Esophagus muscularis mucosa (tissue), 4 donors: ENCODE measurements around the gene TLR10. TPM values are rescaled to one million over a fixed set of nuclear protein-coding genes. Genes with fewer than 3 reads are reported as not detected.

Experiments
- DNase-seq: peaks from one replicate; pipeline ENCODE4 v3.0.0-alpha.2; 2017; ENCODE audit errors: extremely low spot score
- H3K27ac ChIP-seq, 4 donors: fragments of 200-600 bp; sonication (generic); replicated peaks in 1 of 4; 1 replicate in 3 of 4; 2 replicates in 1 of 4; pipeline ENCODE4 v1.5.1; 2016 to 2019; ENCODE audit warnings: mild to moderate bottlenecking in 1 of 4
- H3K27me3 ChIP-seq, 4 donors: fragments of 200-600 bp; sonication (generic); one replicate each; pipeline versions ENCODE4 v1.5.1 to v1.6.0; 2016 to 2019
- H3K36me3 ChIP-seq, 4 donors: fragments of 200-600 bp; sonication (generic); one replicate each; pipeline ENCODE4 v1.5.1; 2016 to 2019
- H3K4me1 ChIP-seq, 4 donors: fragments of 200-600 bp; sonication (generic); one replicate each; pipeline ENCODE4 v1.5.1; 2016 to 2019
- H3K4me3 ChIP-seq, 4 donors: fragments of 200-600 bp; sonication (generic); 1 replicate in 2 of 4; 2 replicates in 2 of 4; pipeline ENCODE4 v1.5.1; 2016 to 2019; ENCODE audit warnings: mild to moderate bottlenecking in 4 of 4, moderate library complexity in 1 of 4
- H3K9me3 ChIP-seq, 4 donors: fragments of 200-600 bp; sonication (generic); 1 replicate in 3 of 4; 2 replicates in 1 of 4; pipeline ENCODE4 v1.5.1; 2016 to 2019
- EP300 ChIP-seq: sonication (generic); formaldehyde crosslinking; IDR thresholded peaks from one replicate; pipeline ENCODE4 v1.6.1; 2017; ENCODE audit warnings: antibody characterized with exemption
- POLR2A ChIP-seq: fragments of 450-650 bp; IDR thresholded peaks from one replicate; pipeline ENCODE4 v1.6.1; 2017; ENCODE audit warnings: antibody characterized with exemption, moderate library complexity, mild to moderate bottlenecking, low read depth
- POLR2AphosphoS5 ChIP-seq, 2 donors: sonication (generic); formaldehyde crosslinking; IDR thresholded peaks; one replicate each; pipeline ENCODE4 v1.6.1; 2017; ENCODE audit warnings: antibody characterized with exemption in 2 of 2
- WGBS: methylation state at CpG from one replicate; pipeline ENCODE4 v1.1.5; 2018; 5-methylcytosine and 5-hydroxymethylcytosine counted together
- intact Hi-C: fragments of 100-400 bp; cut with DNase I; formaldehyde crosslinking; loops from one replicate; pipeline ENCODE4 v1.15.1; 2023
- small RNA-seq, 3 donors: library from RNA; depleted of rRNA; stranded (forward); fragments of <200 nt; gene quantifications; one replicate each; pipeline ENCODE3, GENCODE V24; 2016
- total RNA-seq, 4 donors: library from RNA; depleted of rRNA; stranded (reverse); fragments of >200 nt; gene quantifications; one replicate each; pipeline versions ENCODE4 v1.1.0 to v1.2.1, GENCODE V29; 2016
- TF ChIP-seq, protein P1 (sequence below), 3 experiments: fragments of 200-600 bp in 2 of 3; fragments of 450-650 bp in 1 of 3; sonication (generic) in 2 of 3; IDR thresholded peaks; one replicate each; pipeline ENCODE4 v1.5.1; 2017 to 2019; ENCODE audit warnings: antibody characterized with exemption in 3 of 3, mild to moderate bottlenecking in 2 of 3, moderate library complexity in 1 of 3

The TLR10 gene
- total RNA-seq, 4 donors from 2014 or later, result 0.17 TPM; not detected in 3

DNA sequence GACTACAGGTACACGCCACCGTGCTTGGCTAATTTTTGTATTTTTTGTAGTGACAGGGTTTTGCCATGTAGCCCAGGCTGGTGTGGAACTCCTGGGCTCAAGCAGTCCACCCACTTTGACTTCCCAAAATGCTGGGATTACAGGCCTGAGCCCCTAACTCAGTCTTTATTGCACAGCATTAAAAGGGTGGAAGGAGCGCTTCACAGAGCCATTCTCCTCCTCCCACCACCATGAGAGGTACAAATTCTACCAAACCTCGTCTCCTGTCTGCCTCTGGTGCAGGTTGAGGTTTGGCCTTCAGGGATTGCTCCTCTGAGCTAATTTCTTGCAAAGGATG lies 52.3 kb downstream of the TLR10 start:
- no peak overlapping the region for H3K4me3 ChIP-seq
- no peaks in the 10 kb centered on the region for H3K36me3 ChIP-seq
- WGBS, result 100% methylated on average over 4 of the region's 4 CpGs
- no peaks in the 10 kb centered on the region for H3K27me3 ChIP-seq
- DNase-seq, result no peak
- peaks cover 7 to 10% (median 9%) of the 10 kb centered on the region in 4 donors for H3K4me1 ChIP-seq
- no peak overlapping the region for H3K27ac ChIP-seq
- no peak for TF ChIP-seq POLR2A
- no peak for TF ChIP-seq EP300
- TF ChIP-seq, protein P1, sequence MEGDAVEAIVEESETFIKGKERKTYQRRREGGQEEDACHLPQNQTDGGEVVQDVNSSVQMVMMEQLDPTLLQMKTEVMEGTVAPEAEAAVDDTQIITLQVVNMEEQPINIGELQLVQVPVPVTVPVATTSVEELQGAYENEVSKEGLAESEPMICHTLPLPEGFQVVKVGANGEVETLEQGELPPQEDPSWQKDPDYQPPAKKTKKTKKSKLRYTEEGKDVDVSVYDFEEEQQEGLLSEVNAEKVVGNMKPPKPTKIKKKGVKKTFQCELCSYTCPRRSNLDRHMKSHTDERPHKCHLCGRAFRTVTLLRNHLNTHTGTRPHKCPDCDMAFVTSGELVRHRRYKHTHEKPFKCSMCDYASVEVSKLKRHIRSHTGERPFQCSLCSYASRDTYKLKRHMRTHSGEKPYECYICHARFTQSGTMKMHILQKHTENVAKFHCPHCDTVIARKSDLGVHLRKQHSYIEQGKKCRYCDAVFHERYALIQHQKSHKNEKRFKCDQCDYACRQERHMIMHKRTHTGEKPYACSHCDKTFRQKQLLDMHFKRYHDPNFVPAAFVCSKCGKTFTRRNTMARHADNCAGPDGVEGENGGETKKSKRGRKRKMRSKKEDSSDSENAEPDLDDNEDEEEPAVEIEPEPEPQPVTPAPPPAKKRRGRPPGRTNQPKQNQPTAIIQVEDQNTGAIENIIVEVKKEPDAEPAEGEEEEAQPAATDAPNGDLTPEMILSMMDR (IDR thresholded peaks at IDR 0.05), result no peak
- no peak for TF ChIP-seq POLR2AphosphoS5 (IDR thresholded peaks at IDR 0.05)
- H3K9me3 ChIP-seq, result no peaks in the 10 kb centered on the region
- intact Hi-C loops, result loop anchor here (5.0 kb wide), 2 partner anchors 53 to 668 kb away; no protein-coding TSS in a partner anchor

DNA sequence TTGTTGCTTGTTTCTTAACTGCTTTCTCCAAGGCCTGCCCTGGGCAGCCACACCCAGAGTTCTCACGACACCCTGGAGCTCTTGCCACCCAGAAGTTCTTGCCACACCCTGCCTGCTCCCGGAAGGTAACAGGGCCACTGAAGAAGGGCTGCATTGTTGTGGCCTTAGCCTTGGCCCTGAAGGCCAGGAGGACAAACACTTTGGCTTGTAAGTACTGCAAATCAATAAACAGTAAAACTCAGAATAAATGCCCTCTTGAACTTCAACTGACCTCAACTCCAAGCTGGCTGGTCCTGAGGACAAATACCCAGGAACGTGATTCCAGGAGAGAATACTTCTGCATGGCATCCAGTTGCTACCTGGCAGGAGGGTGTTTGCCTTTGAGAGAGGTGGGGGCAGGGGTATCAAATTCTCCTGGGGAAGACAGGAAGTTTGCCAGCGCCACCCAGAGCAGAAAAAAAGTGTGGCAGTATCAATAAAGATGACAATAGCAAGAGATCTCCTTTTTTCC lies 54.1 kb downstream of the TLR10 start:
- Histone ChIP-seq H3K36me3 (no peaks in the 10 kb centered on the region), H3K4me1 (peaks cover 7 to 10% (median 9%) of the 10 kb centered on the region in 4 donors), H3K27me3 (no peaks in the 10 kb centered on the region), H3K4me3 (no peak overlapping the region), H3K27ac (no peak overlapping the region), H3K9me3 (no peaks in the 10 kb centered on the region)
- DNase-seq, result no peak
- WGBS, result 85% methylated on average over 4 of the region's 4 CpGs
- TF ChIP-seq EP300 (no peak), POLR2AphosphoS5 (IDR thresholded peaks at IDR 0.05) (no peak), POLR2A (no peak)
- TF ChIP-seq, protein P1 (IDR thresholded peaks at IDR 0.05), result no peak
- intact Hi-C loops, result loop anchor here (2.0 kb wide), 1 partner anchor 408 kb away; no protein-coding TSS in a partner anchor

DNA sequence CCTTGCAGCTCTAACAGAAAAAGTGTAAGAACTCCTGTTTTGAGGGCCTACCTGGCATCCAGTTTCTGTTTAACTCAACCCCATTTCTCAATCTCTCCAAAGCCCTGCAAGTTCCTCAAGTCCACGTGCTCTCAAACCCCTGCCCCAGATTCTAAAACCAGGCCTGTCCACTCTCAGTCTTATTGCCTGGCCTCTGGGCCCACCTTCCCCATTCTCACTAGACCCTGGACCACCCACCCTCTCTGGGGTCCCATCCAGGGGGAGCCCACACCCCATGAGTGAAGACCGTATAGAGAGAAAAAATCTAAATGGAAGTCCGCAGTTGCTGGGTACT lies 58.3 kb downstream of the TLR10 start:
- DNase-seq, result peak; percentile 70
- H3K36me3 ChIP-seq, result no peaks in the 10 kb centered on the region
- H3K9me3 ChIP-seq, result no peaks in the 10 kb centered on the region
- no peak overlapping the region for H3K27ac ChIP-seq
- no peaks in the 10 kb centered on the region for H3K27me3 ChIP-seq
- intact Hi-C loops, result no loop called here
- no peak overlapping the region for H3K4me3 ChIP-seq
- TF ChIP-seq POLR2AphosphoS5 (IDR thresholded peaks at IDR 0.05) (no peak), POLR2A (no peak), EP300 (no peak)
- TF ChIP-seq, protein P1 (IDR thresholded peaks at IDR 0.05), result no peak
- no peaks in the 10 kb centered on the region for H3K4me1 ChIP-seq
- WGBS, result 90% methylated on average over 3 of the region's 3 CpGs

DNA sequence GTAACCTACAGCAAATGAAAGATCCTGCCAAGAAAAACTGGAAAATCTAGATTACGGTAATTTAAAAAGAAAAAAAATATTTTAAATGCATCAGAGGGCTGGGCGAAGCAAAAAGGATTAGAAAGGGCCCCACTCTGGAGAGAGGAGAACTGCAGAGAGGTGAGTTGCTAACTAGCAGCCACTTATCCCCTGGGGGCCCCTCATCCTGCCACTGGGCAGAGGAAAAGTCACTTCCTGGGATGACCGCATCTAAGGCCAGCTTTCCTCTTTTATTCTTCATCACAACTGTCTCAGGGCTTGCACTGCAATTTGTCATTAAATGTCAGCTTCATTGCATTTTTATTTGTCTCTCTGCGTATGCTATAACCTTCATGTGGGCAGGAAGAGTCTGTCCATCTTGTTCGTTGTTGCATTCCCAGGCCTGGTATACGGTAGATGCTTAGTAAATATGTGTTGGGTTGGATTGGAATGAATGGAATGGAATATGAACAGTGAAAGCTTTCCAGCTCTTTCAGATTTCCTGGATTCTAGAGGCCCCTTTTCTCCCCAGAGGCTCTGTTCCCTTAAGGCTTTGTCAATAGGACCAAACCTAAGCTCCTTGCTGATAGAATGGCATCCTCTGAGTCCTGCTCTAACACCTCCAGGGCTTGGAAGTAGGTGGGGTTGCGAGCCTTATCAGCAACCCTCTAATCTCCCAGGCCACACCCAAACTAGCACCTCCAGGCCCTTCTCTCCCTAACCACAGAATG lies 58.9 kb downstream of the TLR10 start:
- intact Hi-C loops, result no loop called here
- Histone ChIP-seq H3K27me3 (no peaks in the 10 kb centered on the region), H3K36me3 (no peaks in the 10 kb centered on the region), H3K9me3 (no peaks in the 10 kb centered on the region), H3K27ac (no peak overlapping the region), H3K4me1 (no peaks in the 10 kb centered on the region), H3K4me3 (no peak overlapping the region)
- peak; percentile 62 for DNase-seq
- TF ChIP-seq EP300 (no peak), POLR2A (no peak)
- 88% methylated on average over 6 of the region's 7 CpGs for WGBS

DNA sequence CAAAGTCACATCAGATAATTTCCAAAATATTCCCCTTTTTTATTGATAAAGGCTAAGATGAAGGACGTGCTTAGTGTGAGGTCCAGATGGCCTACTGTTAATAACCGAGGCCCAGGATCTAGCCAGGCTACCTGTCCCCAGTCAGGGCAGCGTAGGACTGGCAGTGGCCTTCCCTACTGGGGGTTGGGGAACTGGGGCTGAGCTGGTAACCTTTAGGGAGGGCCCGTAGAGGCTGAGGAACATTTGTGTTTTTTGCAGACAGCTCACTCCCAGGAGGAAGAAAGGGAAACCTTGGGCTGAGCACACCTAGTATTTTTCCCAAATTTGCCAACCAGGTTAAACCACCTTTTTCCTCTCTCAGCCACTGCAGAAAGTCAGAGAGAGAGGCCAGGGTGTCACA lies 59.7 kb downstream of the TLR10 start:
- DNase-seq, result peak; percentile 57
- H3K4me1 ChIP-seq, result no peaks in the 10 kb centered on the region
- intact Hi-C loops, result no loop called here
- 71% methylated on average over 4 of the region's 4 CpGs for WGBS
- no peaks in the 10 kb centered on the region for H3K9me3 ChIP-seq
- no peaks in the 10 kb centered on the region for H3K27me3 ChIP-seq
- no peak overlapping the region for H3K4me3 ChIP-seq
- H3K36me3 ChIP-seq, result no peaks in the 10 kb centered on the region
- no peak for TF ChIP-seq EP300
- TF ChIP-seq POLR2A, result no peak
- TF ChIP-seq, protein P1 (IDR thresholded peaks at IDR 0.05), result no peak
- TF ChIP-seq POLR2AphosphoS5 (IDR thresholded peaks at IDR 0.05), result no peak
- no peak overlapping the region for H3K27ac ChIP-seq

Small RNA genes lying within 50 kb of the gene (small RNA-seq; reads per million reads assigned to genes)
- 0 reads per million in 3 donors for gene RNA5SP158

Other genes starting within 250 kb of the TLR10 start
- gene KLF3, start 118.8 kb downstream of the TLR10 start, total RNA-seq, result 10 to 100 TPM; 30.8 to 50.4 (median 40.4) TPM
- gene TLR1, start 21.8 kb upstream of the TLR10 start, total RNA-seq, result 10 to 100 TPM in 2 of 4 donors, 1 to 10 TPM in 2; 4.3 to 14.9 (median 9.1) TPM
- gene TLR6, start 73.8 kb upstream of the TLR10 start, total RNA-seq, result 1 to 10 TPM; 1.1 to 1.8 (median 1.7) TPM
- gene FAM114A1, start 84.8 kb upstream of the TLR10 start, total RNA-seq, result 100 to 1,000 TPM in 3 of 4 donors, 10 to 100 TPM in 1; 88.6 to 145 (median 110) TPM
- gene TMEM156, start 249.4 kb upstream of the TLR10 start, total RNA-seq, result under 1 TPM in 1 of 4 donors, not detected in 3; 0.50 TPM